Activated naive CD8-positive, alpha-beta T cell treated with anti-CD3 and anti-CD28 coated beads, Interleukin-2, amount 50 U/mL, for 24 hours (primary cell): ENCODE data around the gene SIT1.

Experiments
- ATAC-seq: fragments of 150-1000 bp; cut with Tn5 transposase; one replicate; pipeline ENCODE4 v1.10.0; 2021
- DNase-seq: peaks from one replicate; pipeline ENCODE4 v3.0.0; 2021
- H3K27ac Mint-ChIP-seq: one replicate; pipeline ENCODE4 v1.8.0; 2021; ENCODE audit warnings: mild to moderate bottlenecking, mixed read lengths
- H3K27me3 Mint-ChIP-seq: one replicate; pipeline ENCODE4 v1.8.0; 2021; ENCODE audit warnings: mixed read lengths
- H3K36me3 Mint-ChIP-seq: one replicate; pipeline ENCODE4 v1.8.0; 2021; ENCODE audit warnings: low read depth, mixed read lengths
- H3K4me1 Mint-ChIP-seq: one replicate; pipeline ENCODE4 v1.8.0; 2021; ENCODE audit warnings: mixed read lengths
- H3K4me3 Mint-ChIP-seq: one replicate; pipeline ENCODE4 v1.8.0; 2021; ENCODE audit warnings: mild to moderate bottlenecking, moderate library complexity, mixed read lengths
- H3K9me3 Mint-ChIP-seq: one replicate; pipeline ENCODE4 v1.8.0; 2021; ENCODE audit warnings: mixed read lengths

Gene SIT1

GRCh38 chr9:35674025-35674361 lies 23.3 kb upstream of the SIT1 start:
- no peak for DNase-seq
- no peaks in the 10 kb centered on the region for H3K9me3 Mint-ChIP-seq
- H3K4me1 Mint-ChIP-seq = peaks cover 12% of the 10 kb centered on the region
- H3K27me3 Mint-ChIP-seq = peaks cover 11% of the 10 kb centered on the region
- no peak overlapping the region for H3K4me3 Mint-ChIP-seq
- H3K27ac Mint-ChIP-seq = no peak overlapping the region
- ATAC-seq = no peak
- no peaks in the 10 kb centered on the region for H3K36me3 Mint-ChIP-seq

GRCh38 chr9:35673132-35674024 lies 22.6 kb upstream of the SIT1 start, which contains the start of gene CA9:
Gene CA9 (plus strand): TSS chr9:35673928. CDS start chr9:35673960, 32 bp downstream.
- Mint-ChIP-seq H3K27me3 (peaks cover 11% of the 10 kb centered on the region), H3K9me3 (no peaks in the 10 kb centered on the region), H3K36me3 (no peaks in the 10 kb centered on the region), H3K4me1 (peaks cover 12% of the 10 kb centered on the region), H3K4me3 (peak within 1 kb of the TSS; percentile 55), H3K27ac (no peak within 1 kb of the TSS)
- DNase-seq (no peak), ATAC-seq (peak; percentile 57)

- H3K36me3 Mint-ChIP-seq = no peaks in the 10 kb centered on the region
- H3K4me1 Mint-ChIP-seq = peaks cover 13% of the 10 kb centered on the region
- ATAC-seq = no peak
- H3K27ac Mint-ChIP-seq = no peak overlapping the region
- H3K4me3 Mint-ChIP-seq = no peak overlapping the region
- peaks cover 5% of the 10 kb centered on the region for H3K27me3 Mint-ChIP-seq
- DNase-seq = no peak
- H3K9me3 Mint-ChIP-seq = no peaks in the 10 kb centered on the region
These were observed 18.8 kb upstream of the SIT1 start for GRCh38 chr9:35669331-35670145.

- Mint-ChIP-seq H3K27me3 (peaks cover 2% of the 10 kb centered on the region), H3K4me1 (peaks cover 23% of the 10 kb centered on the region), H3K9me3 (no peaks in the 10 kb centered on the region), H3K27ac (peak overlapping the region; percentile 39), H3K36me3 (no peaks in the 10 kb centered on the region), H3K4me3 (no peak overlapping the region)
- DNase-seq (no peak), ATAC-seq (no peak)
These were observed 17.2 kb upstream of the SIT1 start for GRCh38 chr9:35667939-35668338.

GRCh38 chr9:35666549-35666948 lies 15.8 kb upstream of the SIT1 start:
- Mint-ChIP-seq H3K4me3 (no peak overlapping the region), H3K27me3 (peaks cover 2% of the 10 kb centered on the region), H3K27ac (no peak overlapping the region), H3K36me3 (peaks cover 11% of the 10 kb centered on the region), H3K4me1 (peaks cover 37% of the 10 kb centered on the region), H3K9me3 (no peaks in the 10 kb centered on the region)
- DNase-seq = no peak
- no peak for ATAC-seq

- ATAC-seq (no peak), DNase-seq (no peak)
- Mint-ChIP-seq H3K27ac (no peak overlapping the region), H3K27me3 (peaks cover 2% of the 10 kb centered on the region), H3K4me3 (peak overlapping the region; percentile 81), H3K4me1 (peaks cover 40% of the 10 kb centered on the region), H3K36me3 (peaks cover 14% of the 10 kb centered on the region), H3K9me3 (no peaks in the 10 kb centered on the region)
These were observed 15.3 kb upstream of the SIT1 start for GRCh38 chr9:35666045-35666444.

- peak overlapping the region; percentile 63 for H3K27ac Mint-ChIP-seq
- peaks cover 46% of the 10 kb centered on the region for H3K4me1 Mint-ChIP-seq
- H3K27me3 Mint-ChIP-seq = peaks cover 2% of the 10 kb centered on the region
These were observed 14.7 kb upstream of the SIT1 start for GRCh38 chr9:35665471-35665818.

GRCh38 chr9:35664531-35665470 lies 14.1 kb upstream of the SIT1 start, which contains the start of gene ARHGEF39:
Gene ARHGEF39 (minus strand): TSS chr9:35665195. CDS start chr9:35665169, 26 bp downstream.
- DNase-seq (peak; percentile 84), ATAC-seq (peak; percentile 88)
- peak within 1 kb of the TSS; percentile 81 for H3K4me3 Mint-ChIP-seq
- peak within 1 kb of the TSS; percentile 72 for H3K27ac Mint-ChIP-seq
- peaks cover 53% of the 10 kb centered on the region for H3K4me1 Mint-ChIP-seq
- H3K27me3 Mint-ChIP-seq = peaks cover 2% of the 10 kb centered on the region
- peaks cover 24% of the 10 kb centered on the region for H3K36me3 Mint-ChIP-seq
- no peaks in the 10 kb centered on the region for H3K9me3 Mint-ChIP-seq

More at GRCh38 chr9:35665471-35665818, 14.7 kb upstream of the SIT1 start:
- no peak for ATAC-seq
- Mint-ChIP-seq H3K9me3 (no peaks in the 10 kb centered on the region), H3K36me3 (peaks cover 20% of the 10 kb centered on the region), H3K4me3 (peak overlapping the region; percentile 81)
- DNase-seq = no peak

GRCh38 chr9:35662437-35662836 lies 11.7 kb upstream of the SIT1 start:
- Mint-ChIP-seq H3K9me3 (peaks cover 4% of the 10 kb centered on the region), H3K27ac (no peak overlapping the region), H3K4me1 (peaks cover 69% of the 10 kb centered on the region), H3K36me3 (peaks cover 35% of the 10 kb centered on the region), H3K27me3 (peaks cover 6% of the 10 kb centered on the region), H3K4me3 (no peak overlapping the region)
- DNase-seq = no peak
- no peak for ATAC-seq

GRCh38 chr9:35661756-35662350 lies 11.1 kb upstream of the SIT1 start:
- ATAC-seq = no peak
- H3K36me3 Mint-ChIP-seq = peaks cover 35% of the 10 kb centered on the region
- peak overlapping the region; percentile 60 for H3K27ac Mint-ChIP-seq
- H3K9me3 Mint-ChIP-seq = peaks cover 4% of the 10 kb centered on the region
- peaks cover 6% of the 10 kb centered on the region for H3K27me3 Mint-ChIP-seq
- no peak overlapping the region for H3K4me3 Mint-ChIP-seq
- DNase-seq = no peak
- peaks cover 74% of the 10 kb centered on the region for H3K4me1 Mint-ChIP-seq

- H3K27ac Mint-ChIP-seq = no peak overlapping the region
- no peak overlapping the region for H3K4me3 Mint-ChIP-seq
- peaks cover 83% of the 10 kb centered on the region for H3K4me1 Mint-ChIP-seq
- H3K9me3 Mint-ChIP-seq = peaks cover 4% of the 10 kb centered on the region
- DNase-seq = no peak
- no peak for ATAC-seq
- H3K36me3 Mint-ChIP-seq = peaks cover 35% of the 10 kb centered on the region
- H3K27me3 Mint-ChIP-seq = peaks cover 5% of the 10 kb centered on the region
These were observed 10.3 kb upstream of the SIT1 start for GRCh38 chr9:35660966-35661415.

GRCh38 chr9:35659340-35659739 lies 8.6 kb upstream of the SIT1 start:
- no peak for ATAC-seq
- peak overlapping the region; percentile 86 for H3K4me3 Mint-ChIP-seq
- no peak for DNase-seq
- peaks cover 35% of the 10 kb centered on the region for H3K36me3 Mint-ChIP-seq
- peaks cover 5% of the 10 kb centered on the region for H3K27me3 Mint-ChIP-seq
- peaks cover 4% of the 10 kb centered on the region for H3K9me3 Mint-ChIP-seq
- H3K4me1 Mint-ChIP-seq = peaks cover 76% of the 10 kb centered on the region
- peak overlapping the region; percentile 100 for H3K27ac Mint-ChIP-seq

- H3K4me3 Mint-ChIP-seq = peak overlapping the region; percentile 86
- peaks cover 5% of the 10 kb centered on the region for H3K27me3 Mint-ChIP-seq
- peak overlapping the region; percentile 100 for H3K27ac Mint-ChIP-seq
- peaks cover 4% of the 10 kb centered on the region for H3K9me3 Mint-ChIP-seq
- peaks cover 35% of the 10 kb centered on the region for H3K36me3 Mint-ChIP-seq
- ATAC-seq = no peak
- peaks cover 72% of the 10 kb centered on the region for H3K4me1 Mint-ChIP-seq
- no peak for DNase-seq
These were observed 8.2 kb upstream of the SIT1 start for GRCh38 chr9:35658968-35659220.
